Tibial artery (tissue), 4 donors: ENCODE data around the gene ANXA5.
A peak's percentile ranks its signal among the peaks of the same experiment; 100 is the strongest.

Experiments
- DNase-seq, 2 donors: peaks; one replicate each; pipeline ENCODE4 v3.0.0-alpha.2; 2019
- H3K27ac ChIP-seq, 2 donors: fragments of 200-600 bp; sonication (generic) in 1 of 2; 1 replicate in 1 of 2; 2 replicates in 1 of 2; pipeline ENCODE4 v1.5.1; 2018 to 2019; ENCODE audit warnings: mild to moderate bottlenecking in 1 of 2
- H3K27me3 ChIP-seq, 2 donors: fragments of 200-600 bp; sonication (generic) in 1 of 2; one replicate each; pipeline versions ENCODE4 v1.5.1 to v1.6.0; 2016 to 2019
- H3K36me3 ChIP-seq, 3 donors: fragments of 200-600 bp; sonication (generic) in 2 of 3; one replicate each; pipeline ENCODE4 v1.5.1; 2016 to 2019; ENCODE audit warnings: mild to moderate bottlenecking in 2 of 3
- H3K4me1 ChIP-seq, 4 donors: fragments of 200-600 bp; sonication (generic) in 2 of 4; 1 replicate in 3 of 4; 2 replicates in 1 of 4; pipeline ENCODE4 v1.5.1; 2016 to 2019
- H3K4me3 ChIP-seq, 2 donors: fragments of 200-600 bp; sonication (generic) in 1 of 2; 1 replicate in 1 of 2; 2 replicates in 1 of 2; pipeline ENCODE4 v1.5.1; 2018 to 2019; ENCODE audit warnings: mild to moderate bottlenecking in 2 of 2
- H3K9me3 ChIP-seq, 3 donors: fragments of 200-600 bp; sonication (generic) in 1 of 3; one replicate each; pipeline ENCODE4 v1.5.1; 2016 to 2019
- intact Hi-C: fragments of 100-400 bp; cut with DNase I; formaldehyde crosslinking; loops from one replicate; pipeline ENCODE4 v1.15.0; 2023; ENCODE audit warnings: low total_unique reads
- TF ChIP-seq, protein P1 (sequence below), 2 experiments: fragments of 200-600 bp in 1 of 2; fragments of 450-650 bp in 1 of 2; IDR thresholded peaks; one replicate each; pipeline ENCODE4 v1.5.1; 2017 to 2019; ENCODE audit warnings: antibody characterized with exemption in 2 of 2, mild to moderate bottlenecking in 1 of 2, moderate library complexity in 1 of 2

The ANXA5 gene

DNA sequence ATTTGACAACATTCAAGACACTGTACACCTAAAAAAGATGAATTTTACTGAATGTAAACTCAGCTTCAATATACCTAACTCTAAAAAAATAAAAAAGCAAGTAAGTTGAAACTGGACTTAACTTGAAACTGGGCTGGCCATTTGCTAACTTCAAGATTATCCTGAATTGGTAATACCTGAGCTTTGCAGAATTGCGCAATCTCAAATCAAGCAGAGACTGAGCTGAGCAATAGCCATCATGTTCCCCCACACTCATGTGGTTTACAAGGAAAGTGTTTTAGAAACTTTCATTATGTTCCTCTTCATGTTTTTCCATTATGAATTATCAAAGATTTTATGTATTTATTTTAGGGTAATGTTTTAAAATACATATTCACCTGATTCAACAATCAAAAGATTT, 38.7 kb downstream of the ANXA5 start:
- intact Hi-C loops, result no loop called here
- peaks cover 4 to 5% (median 5%) of the 10 kb centered on the region in 3 donors for H3K36me3 ChIP-seq
- no peak for DNase-seq
- no peaks in the 10 kb centered on the region for H3K9me3 ChIP-seq
- TF ChIP-seq, protein P1, sequence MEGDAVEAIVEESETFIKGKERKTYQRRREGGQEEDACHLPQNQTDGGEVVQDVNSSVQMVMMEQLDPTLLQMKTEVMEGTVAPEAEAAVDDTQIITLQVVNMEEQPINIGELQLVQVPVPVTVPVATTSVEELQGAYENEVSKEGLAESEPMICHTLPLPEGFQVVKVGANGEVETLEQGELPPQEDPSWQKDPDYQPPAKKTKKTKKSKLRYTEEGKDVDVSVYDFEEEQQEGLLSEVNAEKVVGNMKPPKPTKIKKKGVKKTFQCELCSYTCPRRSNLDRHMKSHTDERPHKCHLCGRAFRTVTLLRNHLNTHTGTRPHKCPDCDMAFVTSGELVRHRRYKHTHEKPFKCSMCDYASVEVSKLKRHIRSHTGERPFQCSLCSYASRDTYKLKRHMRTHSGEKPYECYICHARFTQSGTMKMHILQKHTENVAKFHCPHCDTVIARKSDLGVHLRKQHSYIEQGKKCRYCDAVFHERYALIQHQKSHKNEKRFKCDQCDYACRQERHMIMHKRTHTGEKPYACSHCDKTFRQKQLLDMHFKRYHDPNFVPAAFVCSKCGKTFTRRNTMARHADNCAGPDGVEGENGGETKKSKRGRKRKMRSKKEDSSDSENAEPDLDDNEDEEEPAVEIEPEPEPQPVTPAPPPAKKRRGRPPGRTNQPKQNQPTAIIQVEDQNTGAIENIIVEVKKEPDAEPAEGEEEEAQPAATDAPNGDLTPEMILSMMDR (IDR thresholded peaks at IDR 0.05), result no peak
- peaks cover 0 to 17% (median 10%) of the 10 kb centered on the region in 4 donors for H3K4me1 ChIP-seq
- no peaks in the 10 kb centered on the region for H3K27me3 ChIP-seq
- H3K4me3 ChIP-seq, result no peak overlapping the region
- H3K27ac ChIP-seq, result no peak overlapping the region

GRCh38 chr4:121656269-121656641, 40.5 kb downstream of the ANXA5 start:
- DNase-seq, result peak; percentile 51 to 67
- TF ChIP-seq, protein P1 (IDR thresholded peaks at IDR 0.05), result peak; percentile 38 to 58
- Histone ChIP-seq H3K36me3 (no peaks in the 10 kb centered on the region), H3K27ac (peak overlapping the region in 1 of 2 donors; percentile 63), H3K4me3 (no peak overlapping the region), H3K27me3 (no peaks in the 10 kb centered on the region), H3K9me3 (no peaks in the 10 kb centered on the region), H3K4me1 (peaks cover 0 to 17% (median 10%) of the 10 kb centered on the region in 4 donors)
- intact Hi-C loops, result no loop called here

DNA sequence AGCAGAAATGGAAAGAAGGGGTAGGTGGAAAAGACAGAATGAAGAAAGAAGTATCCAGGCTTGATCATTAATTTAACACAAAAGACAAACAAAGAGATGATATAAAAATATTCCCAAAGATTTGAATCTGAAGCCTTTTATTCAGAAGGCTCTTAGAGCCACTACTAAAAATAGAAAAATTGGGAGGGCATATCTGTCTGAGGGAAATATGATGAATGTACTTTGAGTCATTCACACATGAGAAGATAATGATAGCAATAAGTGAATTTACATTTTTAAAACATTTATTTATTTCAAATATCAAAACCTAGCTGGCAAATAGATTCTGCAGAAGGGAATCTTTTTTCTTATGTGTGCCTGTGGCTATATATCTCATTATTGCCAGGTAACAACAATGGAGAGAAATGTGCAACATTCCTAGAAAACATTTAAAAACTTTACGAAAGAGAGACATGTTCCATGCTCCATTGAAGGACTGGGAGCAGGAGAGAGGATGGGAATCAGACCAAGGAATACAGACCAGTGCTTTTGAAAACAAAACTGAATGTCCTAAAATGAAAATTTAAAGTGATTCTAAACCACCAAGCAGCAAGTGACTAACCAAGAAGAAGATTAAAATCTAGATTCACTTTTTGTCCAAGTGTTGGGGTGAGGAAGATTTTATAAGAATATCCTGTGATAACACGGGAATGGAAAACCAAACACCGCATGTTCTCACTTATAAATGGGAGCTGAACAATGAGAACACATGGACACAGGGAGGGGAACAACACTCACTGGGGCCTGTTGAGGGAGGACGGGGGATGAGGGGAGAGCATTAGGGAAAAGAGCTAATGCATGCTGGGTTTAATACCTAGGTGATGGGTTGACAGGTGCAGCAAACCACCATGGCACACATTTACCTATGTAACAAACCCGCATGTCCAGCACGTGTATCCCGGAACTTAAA, 41.2 kb downstream of the ANXA5 start:
- Histone ChIP-seq H3K27ac (peak overlapping the region; percentile 36 to 63), H3K4me3 (peak overlapping the region in 1 of 2 donors; percentile 21), H3K27me3 (no peaks in the 10 kb centered on the region), H3K9me3 (no peaks in the 10 kb centered on the region), H3K4me1 (peaks cover 0 to 17% (median 10%) of the 10 kb centered on the region in 4 donors), H3K36me3 (no peaks in the 10 kb centered on the region)
- no peak for DNase-seq
- TF ChIP-seq, protein P1 (IDR thresholded peaks at IDR 0.05), result no peak
- intact Hi-C loops, result no loop called here

DNA sequence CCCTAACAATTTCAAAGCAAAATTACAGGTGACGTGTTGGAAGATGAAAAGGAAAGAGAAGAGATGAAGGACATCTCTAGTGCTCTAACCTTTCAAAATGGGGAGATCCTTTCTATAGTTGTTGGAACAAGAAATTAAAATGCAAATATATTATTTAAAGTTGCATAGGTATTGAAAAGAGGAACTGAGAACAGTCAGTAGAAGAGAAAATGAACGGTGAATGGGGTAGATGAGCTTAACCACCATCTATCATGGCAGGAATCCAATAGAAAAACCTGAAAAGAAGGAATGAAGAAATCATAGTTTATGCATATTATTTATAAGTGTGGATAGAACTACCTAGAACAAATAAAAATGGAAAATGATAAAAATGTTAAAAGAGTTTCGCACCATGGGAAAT, 42.0 kb downstream of the ANXA5 start:
- TF ChIP-seq, protein P1 (IDR thresholded peaks at IDR 0.05), result no peak

DNA sequence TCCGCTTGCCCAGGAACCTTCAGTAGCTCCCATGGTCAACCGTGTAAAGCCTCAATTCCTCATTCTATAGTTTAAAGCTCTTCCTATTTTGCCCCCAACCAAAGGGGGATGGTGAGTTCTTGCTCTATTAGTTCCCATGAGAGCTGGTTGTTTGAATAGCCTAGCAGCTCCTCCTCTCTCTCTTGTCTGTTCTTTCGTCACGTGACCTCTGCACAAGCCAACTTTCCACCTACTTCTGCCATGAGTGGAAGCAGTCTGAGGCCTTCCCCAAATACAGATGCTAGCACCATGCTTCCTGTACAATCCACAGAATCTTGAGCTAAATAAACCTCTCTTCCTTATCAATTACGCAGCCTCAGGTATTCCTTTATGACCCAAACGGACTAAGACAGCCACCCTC, 42.8 kb downstream of the ANXA5 start:
- DNase-seq, result no peak
- Histone ChIP-seq H3K27ac (no peak overlapping the region), H3K27me3 (no peaks in the 10 kb centered on the region), H3K4me3 (no peak overlapping the region), H3K9me3 (no peaks in the 10 kb centered on the region), H3K36me3 (no peaks in the 10 kb centered on the region), H3K4me1 (peaks cover 0 to 21% (median 10%) of the 10 kb centered on the region in 4 donors)
- intact Hi-C loops, result loop anchor here (2.0 kb wide), 1 partner anchor 283 kb away; no protein-coding TSS in a partner anchor
- TF ChIP-seq, protein P1 (IDR thresholded peaks at IDR 0.05), result no peak

More for the DNA sequence above, 42.0 kb downstream of the ANXA5 start:
- Histone ChIP-seq H3K27me3 (no peaks in the 10 kb centered on the region), H3K4me1 (peaks cover 0 to 17% (median 10%) of the 10 kb centered on the region in 4 donors), H3K4me3 (no peak overlapping the region), H3K9me3 (no peaks in the 10 kb centered on the region), H3K36me3 (no peaks in the 10 kb centered on the region), H3K27ac (no peak overlapping the region)
- intact Hi-C loops, result no loop called here
- DNase-seq, result no peak
